Breast epithelium (tissue), 3 donors: ENCODE results near the gene ALS2CL.

Experiments
- POLR2A ChIP-seq: fragments of 450-650 bp; IDR thresholded peaks from one replicate; pipeline ENCODE4 v1.6.1; 2016; ENCODE audit warnings: antibody characterized with exemption, mild to moderate bottlenecking, moderate library complexity
- TF ChIP-seq, protein P1 (sequence below), 3 donors: fragments of 450-650 bp; IDR thresholded peaks; one replicate each; pipeline ENCODE4 v1.5.1; 2016 to 2017; ENCODE audit warnings: antibody characterized with exemption in 3 of 3, mild to moderate bottlenecking in 3 of 3, moderate library complexity in 3 of 3

DNA sequence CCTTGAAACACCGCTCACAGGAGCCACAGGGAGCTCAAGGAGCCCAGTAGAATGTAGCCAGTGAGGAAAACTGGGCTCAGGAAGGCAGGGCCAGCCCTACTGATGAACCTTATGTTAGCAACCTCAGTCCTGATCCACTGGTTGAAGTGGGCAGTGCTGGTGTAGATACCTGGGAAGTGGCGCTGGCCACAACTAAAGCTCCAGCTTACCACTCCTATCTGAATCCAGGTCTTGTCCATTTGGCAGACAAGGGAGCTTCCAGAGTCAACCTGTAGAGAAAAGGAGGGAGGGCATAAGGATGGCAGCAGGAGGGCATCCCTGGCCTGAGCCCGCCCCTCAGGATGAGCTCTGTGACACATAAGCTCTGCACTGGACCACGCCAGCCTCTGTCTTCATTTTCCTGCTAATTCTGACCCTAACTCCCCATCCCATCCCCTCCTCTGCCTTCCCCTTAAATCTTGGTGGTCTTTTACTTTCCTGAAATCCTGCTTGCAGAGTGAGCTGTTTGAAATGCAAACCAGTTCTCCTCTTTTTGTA, 26.3 kb upstream of the ALS2CL start:
- TF ChIP-seq, protein P1, sequence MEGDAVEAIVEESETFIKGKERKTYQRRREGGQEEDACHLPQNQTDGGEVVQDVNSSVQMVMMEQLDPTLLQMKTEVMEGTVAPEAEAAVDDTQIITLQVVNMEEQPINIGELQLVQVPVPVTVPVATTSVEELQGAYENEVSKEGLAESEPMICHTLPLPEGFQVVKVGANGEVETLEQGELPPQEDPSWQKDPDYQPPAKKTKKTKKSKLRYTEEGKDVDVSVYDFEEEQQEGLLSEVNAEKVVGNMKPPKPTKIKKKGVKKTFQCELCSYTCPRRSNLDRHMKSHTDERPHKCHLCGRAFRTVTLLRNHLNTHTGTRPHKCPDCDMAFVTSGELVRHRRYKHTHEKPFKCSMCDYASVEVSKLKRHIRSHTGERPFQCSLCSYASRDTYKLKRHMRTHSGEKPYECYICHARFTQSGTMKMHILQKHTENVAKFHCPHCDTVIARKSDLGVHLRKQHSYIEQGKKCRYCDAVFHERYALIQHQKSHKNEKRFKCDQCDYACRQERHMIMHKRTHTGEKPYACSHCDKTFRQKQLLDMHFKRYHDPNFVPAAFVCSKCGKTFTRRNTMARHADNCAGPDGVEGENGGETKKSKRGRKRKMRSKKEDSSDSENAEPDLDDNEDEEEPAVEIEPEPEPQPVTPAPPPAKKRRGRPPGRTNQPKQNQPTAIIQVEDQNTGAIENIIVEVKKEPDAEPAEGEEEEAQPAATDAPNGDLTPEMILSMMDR (IDR thresholded peaks at IDR 0.05): no peak
- TF ChIP-seq POLR2A: no peak
